ENCODE data around the gene PTBP3. TPM values are rescaled to one million over a fixed set of nuclear protein-coding genes. Genes with fewer than 3 reads are reported as not detected.

The PTBP3 gene
- 18.4 and 28.3 TPM in 2 replicates for total RNA-seq

DNA sequence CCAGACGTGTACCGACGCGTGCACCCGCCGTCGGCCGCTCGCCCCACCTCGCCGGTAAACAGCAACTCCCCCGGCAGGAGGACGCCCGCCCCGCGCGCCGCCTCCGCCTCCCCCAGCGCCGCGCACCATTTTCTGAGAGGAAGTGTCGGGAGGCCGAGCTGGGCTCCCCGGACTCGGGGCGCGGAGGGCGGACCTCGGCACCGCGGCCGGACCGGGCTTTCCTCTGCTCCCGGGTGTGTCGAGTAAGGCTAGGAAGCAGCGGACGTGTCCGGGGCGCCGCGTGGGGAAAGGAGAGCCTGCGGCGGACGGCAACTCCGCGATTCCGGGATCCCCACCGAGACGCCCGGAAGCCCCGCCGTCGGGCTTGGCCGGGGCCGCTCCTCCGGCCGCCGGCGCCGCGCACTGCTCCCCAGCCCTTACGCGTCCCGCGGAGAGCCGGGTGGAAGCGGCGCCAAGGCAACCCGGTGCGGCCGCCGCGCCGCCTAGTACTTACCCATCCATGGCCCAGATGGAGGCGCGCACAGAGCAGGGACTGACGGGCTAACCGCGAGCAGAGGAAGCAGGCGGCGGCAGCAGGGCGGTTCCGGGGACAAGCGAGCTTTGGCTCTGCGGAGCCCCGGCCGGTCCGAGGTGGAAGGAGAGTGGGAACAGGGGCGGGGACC is at the start of gene PTBP3:
Gene PTBP3, minus strand, starts transcription at position 643 of the 662 bp plus-strand sequence. CDS start 35,754 bp downstream, outside the sequence.

GRCh38 chr9:112380102-112380824 is 46.8 kb upstream of the PTBP3 start, which contains the start of gene HSDL2:
Gene HSDL2, plus strand, starts transcription at chr9:112380108. Its CDS starts 56 bp downstream, at chr9:112380164.

DNA sequence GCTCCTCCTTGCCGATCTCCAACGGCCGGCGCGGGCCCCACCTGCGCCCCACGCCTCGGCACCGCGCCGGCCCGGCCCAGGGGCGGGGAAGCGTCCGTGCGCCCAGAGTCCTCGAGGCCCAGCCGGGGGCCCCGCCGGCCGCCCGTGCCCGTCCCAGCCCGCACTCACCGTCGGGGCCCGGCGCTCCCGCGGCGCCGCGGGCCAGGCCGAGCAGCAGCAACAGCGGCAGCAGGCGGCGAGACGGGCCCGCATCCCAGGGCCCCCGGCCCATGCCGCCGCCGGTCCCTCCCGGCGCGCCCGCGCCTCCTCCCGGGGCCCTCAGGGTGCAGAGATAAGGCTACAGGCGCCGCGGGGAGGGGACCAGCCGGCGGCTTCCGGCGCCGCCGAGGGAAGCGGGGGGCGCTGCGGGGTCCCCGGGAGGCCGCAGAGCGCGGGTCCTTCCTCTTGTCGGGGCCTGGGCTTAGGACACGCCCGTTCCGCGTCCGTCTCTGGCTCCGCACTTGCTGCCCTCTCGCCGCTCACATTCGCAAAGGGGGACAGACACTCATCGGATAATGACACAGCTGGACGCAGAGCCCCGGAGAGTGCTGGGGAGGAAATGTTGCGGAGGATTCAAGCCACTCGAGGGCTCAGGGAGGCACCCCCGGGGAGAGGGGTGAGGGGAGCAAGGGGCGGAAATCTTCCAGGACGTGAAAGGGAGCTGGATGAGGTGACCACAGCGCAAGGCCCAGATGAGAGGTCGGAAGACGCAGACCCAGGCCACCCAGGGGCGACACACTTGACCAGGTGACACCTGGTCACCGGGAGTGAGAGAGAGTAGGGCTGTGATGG is 158.2 kb downstream of the PTBP3 start, which contains the start of gene SUSD1:
Gene SUSD1, minus strand, starts transcription at position 333 of the 831 bp plus-strand sequence. Its CDS starts 62 bp downstream, at position 271.

Small RNAs within 50 kb of the gene (small RNA-seq; reads per million reads assigned to genes)
- gene RF00019 (not detected), gene RN7SL430P (not detected), gene RN7SL57P (not detected), gene RNA5SP295 (not detected)

Other genes with a start within 250 kb of the PTBP3 start
- 6.3 and 7.7 TPM in 2 replicates for gene SUSD1, start 158.3 kb downstream of the PTBP3 start, total RNA-seq
- 58.1 TPM in 2 replicates for gene HSDL2, start 46.5 kb upstream of the PTBP3 start, total RNA-seq
- 1.1 and 1.6 TPM in 2 replicates for gene KIAA1958, start 153.2 kb upstream of the PTBP3 start, total RNA-seq

Measured in subcutaneous preadipocyte (primary cell).